Parathyroid adenoma (tissue), 2 donors: ENCODE results near the gene GNAI1.

Experiments used
- H2AFZ ChIP-seq: fragments of 300-600 bp; sonication (generic); one replicate; pipeline ENCODE4 v1.7.0; 2017; ENCODE audit warnings: antibody characterized with exemption, mild to moderate bottlenecking
- H3K27ac ChIP-seq: fragments of 300-600 bp; sonication (generic); one replicate; pipeline ENCODE4 v1.7.0; 2017
- H3K27me3 ChIP-seq: fragments of 300-600 bp; sonication (generic); one replicate; pipeline ENCODE4 v1.7.0; 2017; ENCODE audit warnings: low read length; ENCODE audit not compliant: control insufficient read depth, insufficient read depth
- H3K36me3 ChIP-seq: fragments of 300-600 bp; sonication (generic); one replicate; pipeline ENCODE4 v1.7.0; 2017; ENCODE audit warnings: low read length; ENCODE audit not compliant: control insufficient read depth, insufficient read depth
- H3K4me1 ChIP-seq: fragments of 300-600 bp; sonication (generic); one replicate; pipeline ENCODE4 v1.7.0; 2017; ENCODE audit warnings: control low read depth
- H3K4me2 ChIP-seq: fragments of 300-600 bp; sonication (generic); one replicate; pipeline ENCODE4 v1.7.0; 2017; ENCODE audit warnings: low read length
- H3K4me3 ChIP-seq: fragments of 300-600 bp; sonication (generic); one replicate; pipeline ENCODE4 v1.7.0; 2017; ENCODE audit warnings: low read depth, low read length
- H3K79me2 ChIP-seq: fragments of 300-600 bp; sonication (generic); one replicate; pipeline ENCODE4 v1.7.0; 2017; ENCODE audit warnings: control low read depth
- H3K9ac ChIP-seq: fragments of 300-600 bp; sonication (generic); one replicate; pipeline ENCODE4 v1.7.0; 2017; ENCODE audit warnings: mild to moderate bottlenecking
- H3K9me3 ChIP-seq: fragments of 300-600 bp; sonication (generic); one replicate; pipeline ENCODE4 v1.7.0; 2017; ENCODE audit warnings: low read length; ENCODE audit not compliant: control insufficient read depth
- CTCF ChIP-seq: fragments of 300-600 bp; sonication (generic); IDR thresholded peaks from one replicate; pipeline ENCODE4 v1.7.0; 2017; ENCODE audit warnings: antibody characterized with exemption, mild to moderate bottlenecking
- donor health status: primary hyperparathyroidism.

The GNAI1 gene

GRCh38 chr7:80189638-80190037 lies 55.0 kb downstream of the GNAI1 start:
- Histone ChIP-seq H3K27me3 (no peaks in the 10 kb centered on the region), H3K4me2 (no peak overlapping the region), H3K79me2 (no peaks in the 10 kb centered on the region), H3K4me1 (no peaks in the 10 kb centered on the region), H3K36me3 (peaks cover 2% of the 10 kb centered on the region), H3K27ac (no peak overlapping the region), H3K4me3 (no peak overlapping the region), H3K9me3 (no peaks in the 10 kb centered on the region), H2AFZ (no peak overlapping the region), H3K9ac (no peak overlapping the region)
- no peak for TF ChIP-seq CTCF

- Histone ChIP-seq H2AFZ (no peak overlapping the region), H3K4me3 (no peak overlapping the region), H3K27me3 (no peaks in the 10 kb centered on the region), H3K9me3 (no peaks in the 10 kb centered on the region), H3K4me2 (no peak overlapping the region), H3K4me1 (no peaks in the 10 kb centered on the region), H3K79me2 (no peaks in the 10 kb centered on the region), H3K36me3 (no peaks in the 10 kb centered on the region), H3K27ac (no peak overlapping the region), H3K9ac (no peak overlapping the region)
- no peak for TF ChIP-seq CTCF
These were observed 63.0 kb downstream of the GNAI1 start for GRCh38 chr7:80197627-80198026.

GRCh38 chr7:80199051-80199450 lies 64.4 kb downstream of the GNAI1 start:
- Histone ChIP-seq H3K4me3 (no peak overlapping the region), H3K79me2 (no peaks in the 10 kb centered on the region), H2AFZ (no peak overlapping the region), H3K9me3 (no peaks in the 10 kb centered on the region), H3K9ac (no peak overlapping the region), H3K4me1 (no peaks in the 10 kb centered on the region), H3K36me3 (no peaks in the 10 kb centered on the region), H3K27ac (no peak overlapping the region), H3K27me3 (no peaks in the 10 kb centered on the region), H3K4me2 (no peak overlapping the region)
- no peak for TF ChIP-seq CTCF

GRCh38 chr7:80204454-80204853 lies 69.8 kb downstream of the GNAI1 start:
- Histone ChIP-seq H3K9ac (no peak overlapping the region), H3K27me3 (no peaks in the 10 kb centered on the region), H3K36me3 (no peaks in the 10 kb centered on the region), H3K27ac (no peak overlapping the region), H3K9me3 (no peaks in the 10 kb centered on the region), H3K4me1 (no peaks in the 10 kb centered on the region), H3K4me3 (no peak overlapping the region), H3K79me2 (no peaks in the 10 kb centered on the region), H2AFZ (no peak overlapping the region), H3K4me2 (no peak overlapping the region)
- TF ChIP-seq CTCF, result no peak

GRCh38 chr7:80204919-80205318 lies 70.3 kb downstream of the GNAI1 start:
- no peaks in the 10 kb centered on the region for H3K36me3 ChIP-seq
- no peak overlapping the region for H3K27ac ChIP-seq
- no peak overlapping the region for H3K4me2 ChIP-seq
- no peaks in the 10 kb centered on the region for H3K9me3 ChIP-seq
- H2AFZ ChIP-seq, result no peak overlapping the region
- H3K79me2 ChIP-seq, result no peaks in the 10 kb centered on the region
- H3K4me3 ChIP-seq, result no peak overlapping the region
- H3K9ac ChIP-seq, result no peak overlapping the region
- H3K4me1 ChIP-seq, result no peaks in the 10 kb centered on the region
- no peaks in the 10 kb centered on the region for H3K27me3 ChIP-seq
- TF ChIP-seq CTCF, result no peak
